HL-60 (cell line): ENCODE measurements around the gene MMRN2.
"Not testable (repeated sequence)": the region's sequence is repeated elsewhere in the genome, so short reads cannot be mapped to it uniquely, and the experiment has no call there.

Experiments used
- DNase-seq, 2 experiments: peaks; one replicate each; pipeline ENCODE4 v3.0.0-alpha.2; 2010 to 2020; ENCODE audit warnings: low read depth in 1 of 2, low spot score in 1 of 2
- H3K27ac ChIP-seq: fragments of 250-450 bp; sonication (Bioruptor Pico); replicated peaks from 2 replicates; pipeline ENCODE4 v1.5.1; 2020; ENCODE audit warnings: mild to moderate bottlenecking, moderate library complexity
- H3K27me3 ChIP-seq: fragments of 250-450 bp; sonication (Bioruptor Pico); 2 replicates; pipeline ENCODE4 v1.5.1; 2021; ENCODE audit warnings: mild to moderate bottlenecking, moderate library complexity; ENCODE audit not compliant: insufficient read depth, poor library complexity, severe bottlenecking
- H3K4me3 ChIP-seq: replicated peaks from 2 replicates; pipeline ENCODE4 v1.5.1; 2011; ENCODE audit warnings: mild to moderate bottlenecking, control low read depth, low read length; ENCODE audit not compliant: insufficient read depth
- GABPA ChIP-seq: IDR thresholded peaks from 2 replicates; pipeline ENCODE4 v1.6.1; 2012; ENCODE audit warnings: low read depth
- POLR2AphosphoS5 ChIP-seq: IDR thresholded peaks from 2 replicates; pipeline ENCODE4 v1.6.1; 2012; ENCODE audit warnings: low read depth
- SPI1 ChIP-seq: IDR thresholded peaks from 2 replicates; pipeline ENCODE4 v1.6.1; 2012; ENCODE audit warnings: low read depth, mild to moderate bottlenecking, borderline replicate concordance
- long read RNA-seq: library from polyadenylated mRNA; unstranded; transcript quantifications from one replicate; pipeline ENCODE4 v2.0.0, GENCODE V29; 2020
- TF ChIP-seq, protein P1 (sequence below): IDR thresholded peaks from one replicate; pipeline ENCODE4 v1.5.1; 2011; ENCODE audit warnings: low read length, control low read depth, inconsistent platforms; ENCODE audit not compliant: insufficient read depth
- TF ChIP-seq, protein P2 (sequence below): IDR thresholded peaks from 2 replicates; pipeline ENCODE4 v1.6.1; 2012; ENCODE audit warnings: low read depth; ENCODE audit not compliant: insufficient replicate concordance

Gene MMRN2, protein sequence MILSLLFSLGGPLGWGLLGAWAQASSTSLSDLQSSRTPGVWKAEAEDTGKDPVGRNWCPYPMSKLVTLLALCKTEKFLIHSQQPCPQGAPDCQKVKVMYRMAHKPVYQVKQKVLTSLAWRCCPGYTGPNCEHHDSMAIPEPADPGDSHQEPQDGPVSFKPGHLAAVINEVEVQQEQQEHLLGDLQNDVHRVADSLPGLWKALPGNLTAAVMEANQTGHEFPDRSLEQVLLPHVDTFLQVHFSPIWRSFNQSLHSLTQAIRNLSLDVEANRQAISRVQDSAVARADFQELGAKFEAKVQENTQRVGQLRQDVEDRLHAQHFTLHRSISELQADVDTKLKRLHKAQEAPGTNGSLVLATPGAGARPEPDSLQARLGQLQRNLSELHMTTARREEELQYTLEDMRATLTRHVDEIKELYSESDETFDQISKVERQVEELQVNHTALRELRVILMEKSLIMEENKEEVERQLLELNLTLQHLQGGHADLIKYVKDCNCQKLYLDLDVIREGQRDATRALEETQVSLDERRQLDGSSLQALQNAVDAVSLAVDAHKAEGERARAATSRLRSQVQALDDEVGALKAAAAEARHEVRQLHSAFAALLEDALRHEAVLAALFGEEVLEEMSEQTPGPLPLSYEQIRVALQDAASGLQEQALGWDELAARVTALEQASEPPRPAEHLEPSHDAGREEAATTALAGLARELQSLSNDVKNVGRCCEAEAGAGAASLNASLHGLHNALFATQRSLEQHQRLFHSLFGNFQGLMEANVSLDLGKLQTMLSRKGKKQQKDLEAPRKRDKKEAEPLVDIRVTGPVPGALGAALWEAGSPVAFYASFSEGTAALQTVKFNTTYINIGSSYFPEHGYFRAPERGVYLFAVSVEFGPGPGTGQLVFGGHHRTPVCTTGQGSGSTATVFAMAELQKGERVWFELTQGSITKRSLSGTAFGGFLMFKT
- long read RNA-seq, result 0 reads

DNA sequence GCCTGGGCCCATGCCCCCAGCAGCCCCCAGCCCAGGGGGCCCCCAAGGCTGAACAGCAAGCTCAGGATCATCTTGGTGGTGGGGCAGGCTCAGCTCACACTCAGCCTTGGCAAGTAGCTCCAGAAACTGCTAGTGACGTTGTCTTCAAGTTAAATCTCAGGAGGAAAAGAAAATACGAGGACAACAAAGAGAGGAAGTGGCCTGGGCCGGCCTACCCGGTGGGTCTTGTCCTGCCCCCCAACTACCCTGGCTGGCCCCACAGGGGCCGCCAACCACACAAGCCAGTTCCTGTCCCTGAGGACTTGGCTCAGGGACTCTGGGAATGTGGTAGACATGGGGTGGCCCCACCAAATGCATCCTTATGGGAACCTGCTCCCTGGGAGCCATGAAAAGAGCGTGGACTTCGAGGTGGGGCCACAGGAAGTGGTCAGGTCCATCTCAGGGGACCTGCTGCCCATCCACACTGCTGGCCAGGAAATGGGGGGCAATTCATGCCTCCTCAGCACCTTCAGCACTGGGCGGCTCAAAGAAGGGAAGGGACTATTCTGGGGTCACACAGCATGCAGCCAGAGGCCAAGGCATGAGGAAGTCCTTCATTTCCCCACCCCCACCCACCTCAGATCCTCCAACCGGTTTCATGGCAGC, at the start of gene MMRN2:
Gene MMRN2 (minus strand): TSS at position 145 of the 645 bp plus-strand sequence. CDS start 74 bp downstream, at position 71.
- no peak for DNase-seq
- H3K4me3 ChIP-seq, result no peak within 1 kb of the TSS
- TF ChIP-seq, protein P1, sequence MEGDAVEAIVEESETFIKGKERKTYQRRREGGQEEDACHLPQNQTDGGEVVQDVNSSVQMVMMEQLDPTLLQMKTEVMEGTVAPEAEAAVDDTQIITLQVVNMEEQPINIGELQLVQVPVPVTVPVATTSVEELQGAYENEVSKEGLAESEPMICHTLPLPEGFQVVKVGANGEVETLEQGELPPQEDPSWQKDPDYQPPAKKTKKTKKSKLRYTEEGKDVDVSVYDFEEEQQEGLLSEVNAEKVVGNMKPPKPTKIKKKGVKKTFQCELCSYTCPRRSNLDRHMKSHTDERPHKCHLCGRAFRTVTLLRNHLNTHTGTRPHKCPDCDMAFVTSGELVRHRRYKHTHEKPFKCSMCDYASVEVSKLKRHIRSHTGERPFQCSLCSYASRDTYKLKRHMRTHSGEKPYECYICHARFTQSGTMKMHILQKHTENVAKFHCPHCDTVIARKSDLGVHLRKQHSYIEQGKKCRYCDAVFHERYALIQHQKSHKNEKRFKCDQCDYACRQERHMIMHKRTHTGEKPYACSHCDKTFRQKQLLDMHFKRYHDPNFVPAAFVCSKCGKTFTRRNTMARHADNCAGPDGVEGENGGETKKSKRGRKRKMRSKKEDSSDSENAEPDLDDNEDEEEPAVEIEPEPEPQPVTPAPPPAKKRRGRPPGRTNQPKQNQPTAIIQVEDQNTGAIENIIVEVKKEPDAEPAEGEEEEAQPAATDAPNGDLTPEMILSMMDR, result no peak
- TF ChIP-seq, protein P2, sequence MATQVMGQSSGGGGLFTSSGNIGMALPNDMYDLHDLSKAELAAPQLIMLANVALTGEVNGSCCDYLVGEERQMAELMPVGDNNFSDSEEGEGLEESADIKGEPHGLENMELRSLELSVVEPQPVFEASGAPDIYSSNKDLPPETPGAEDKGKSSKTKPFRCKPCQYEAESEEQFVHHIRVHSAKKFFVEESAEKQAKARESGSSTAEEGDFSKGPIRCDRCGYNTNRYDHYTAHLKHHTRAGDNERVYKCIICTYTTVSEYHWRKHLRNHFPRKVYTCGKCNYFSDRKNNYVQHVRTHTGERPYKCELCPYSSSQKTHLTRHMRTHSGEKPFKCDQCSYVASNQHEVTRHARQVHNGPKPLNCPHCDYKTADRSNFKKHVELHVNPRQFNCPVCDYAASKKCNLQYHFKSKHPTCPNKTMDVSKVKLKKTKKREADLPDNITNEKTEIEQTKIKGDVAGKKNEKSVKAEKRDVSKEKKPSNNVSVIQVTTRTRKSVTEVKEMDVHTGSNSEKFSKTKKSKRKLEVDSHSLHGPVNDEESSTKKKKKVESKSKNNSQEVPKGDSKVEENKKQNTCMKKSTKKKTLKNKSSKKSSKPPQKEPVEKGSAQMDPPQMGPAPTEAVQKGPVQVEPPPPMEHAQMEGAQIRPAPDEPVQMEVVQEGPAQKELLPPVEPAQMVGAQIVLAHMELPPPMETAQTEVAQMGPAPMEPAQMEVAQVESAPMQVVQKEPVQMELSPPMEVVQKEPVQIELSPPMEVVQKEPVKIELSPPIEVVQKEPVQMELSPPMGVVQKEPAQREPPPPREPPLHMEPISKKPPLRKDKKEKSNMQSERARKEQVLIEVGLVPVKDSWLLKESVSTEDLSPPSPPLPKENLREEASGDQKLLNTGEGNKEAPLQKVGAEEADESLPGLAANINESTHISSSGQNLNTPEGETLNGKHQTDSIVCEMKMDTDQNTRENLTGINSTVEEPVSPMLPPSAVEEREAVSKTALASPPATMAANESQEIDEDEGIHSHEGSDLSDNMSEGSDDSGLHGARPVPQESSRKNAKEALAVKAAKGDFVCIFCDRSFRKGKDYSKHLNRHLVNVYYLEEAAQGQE, result no peak
- TF ChIP-seq SPI1 (no peak), POLR2AphosphoS5 (no peak), GABPA (no peak)
- H3K27me3 ChIP-seq, result no peaks in the 10 kb centered on the region
- no peak within 1 kb of the TSS for H3K27ac ChIP-seq

DNA sequence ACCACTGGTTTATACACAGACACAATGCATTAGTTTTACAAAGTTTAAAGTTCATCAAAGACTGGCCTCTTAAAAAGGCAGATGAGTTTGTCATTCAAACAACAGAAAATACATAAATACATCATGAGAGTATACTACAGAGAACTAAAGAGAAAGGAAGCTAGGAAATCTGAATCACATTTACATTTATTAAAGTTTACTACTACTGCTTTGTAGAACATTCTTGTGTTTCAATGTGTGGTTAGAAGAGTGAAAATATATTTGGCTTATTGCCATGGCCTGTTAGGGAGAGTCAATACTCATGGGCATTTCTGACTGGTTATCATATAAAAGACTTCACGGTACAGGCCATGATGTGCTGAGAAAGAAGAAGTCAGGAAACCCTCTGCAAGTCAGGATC, 49.7 kb upstream of the MMRN2 start:
- H3K27me3 ChIP-seq, H3K4me3 ChIP-seq, DNase-seq, H3K27ac ChIP-seq: not testable (repeated sequence)

DNA sequence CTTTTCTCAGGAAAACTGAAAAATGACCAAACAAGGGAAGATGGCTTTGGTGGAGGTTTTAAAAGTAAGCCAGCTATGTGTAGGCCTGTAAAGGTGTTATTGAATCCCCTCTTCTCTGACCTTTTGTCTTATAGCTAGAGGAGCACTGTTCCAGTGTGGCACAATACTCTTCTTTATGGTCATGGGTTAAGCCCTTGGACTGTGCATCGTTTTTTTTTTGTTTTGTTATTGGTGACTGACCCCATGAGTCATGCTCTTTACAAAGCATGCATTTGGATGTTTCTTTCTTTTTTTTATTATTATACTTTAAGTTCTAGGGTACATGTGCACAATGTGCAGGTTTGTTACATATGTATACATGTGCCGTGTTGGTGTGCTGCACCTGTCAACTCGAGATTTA, 43.1 kb upstream of the MMRN2 start:
- no peaks in the 10 kb centered on the region for H3K27me3 ChIP-seq
- TF ChIP-seq, protein P1, result no peak
- TF ChIP-seq, protein P2, result no peak
- TF ChIP-seq GABPA (no peak), SPI1 (no peak), POLR2AphosphoS5 (no peak)
- no peak overlapping the region for H3K4me3 ChIP-seq
- DNase-seq, result no peak
- no peak overlapping the region for H3K27ac ChIP-seq

DNA sequence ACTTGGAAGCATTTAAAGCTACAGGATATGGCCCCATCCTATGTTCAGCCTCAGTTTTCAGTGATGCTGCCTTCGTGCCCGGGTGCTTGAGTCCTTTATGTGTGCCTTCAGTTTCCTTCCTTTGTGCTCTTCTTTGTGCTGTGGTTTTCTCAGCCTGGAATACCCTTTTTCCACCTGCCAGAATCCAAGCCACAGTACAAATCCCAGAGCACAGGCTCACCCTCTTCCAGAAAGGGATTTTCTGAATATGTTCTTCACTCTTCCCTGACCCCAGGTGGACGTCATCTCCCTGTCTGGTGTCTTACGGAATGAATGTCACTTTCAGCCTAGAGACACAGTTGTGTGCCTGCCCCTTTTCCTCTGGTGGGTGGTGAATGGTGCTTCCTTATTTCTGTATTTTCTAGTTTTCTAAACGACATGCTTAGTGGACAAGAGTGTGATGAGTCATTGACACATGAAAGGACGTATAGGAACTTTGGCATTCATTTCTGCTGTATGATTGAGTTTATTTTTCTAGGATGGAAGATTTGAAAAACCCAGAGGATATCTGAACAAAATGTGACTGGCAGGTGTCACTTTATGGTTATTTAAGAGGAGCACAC, 42.5 kb upstream of the MMRN2 start:
- H3K27me3 ChIP-seq, H3K4me3 ChIP-seq, H3K27ac ChIP-seq: not testable (repeated sequence)
- peak in 1 of 2 experiments; percentile 2 for DNase-seq
